ENCODE results near the gene POLDIP2.
A peak's percentile ranks its signal among the peaks of the same experiment; 100 is the strongest.

The POLDIP2 gene

GRCh38 chr17:28334666-28335200 lies 22.6 kb downstream of the POLDIP2 start:
- DNase-seq = no peak

GRCh38 chr17:28334171-28334570 lies 23.2 kb downstream of the POLDIP2 start:
- DNase-seq = no peak

- DNase-seq = no peak
These were observed 24.1 kb downstream of the POLDIP2 start for GRCh38 chr17:28333083-28333746.

GRCh38 chr17:28331891-28332420 lies 25.4 kb downstream of the POLDIP2 start:
- DNase-seq = no peak

DNA sequence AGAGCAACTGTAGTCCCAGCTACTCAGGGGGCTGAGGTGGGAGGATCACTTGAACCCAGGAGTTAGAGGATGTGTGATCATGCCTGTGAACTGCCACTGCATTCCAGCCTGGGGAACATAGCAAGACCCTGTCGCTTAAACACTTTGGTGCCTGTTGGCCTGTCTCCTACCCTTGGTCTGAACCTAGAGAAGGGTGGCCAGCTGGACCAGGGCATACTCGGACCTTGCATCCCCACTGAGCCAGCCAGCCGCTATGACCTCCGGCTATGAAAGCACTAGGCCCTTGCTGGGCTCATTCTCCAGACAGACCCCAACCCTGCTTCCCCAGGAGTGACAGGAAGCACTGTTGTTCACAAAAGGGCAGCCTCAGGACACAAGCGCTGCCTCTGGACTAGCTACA lies 26.7 kb downstream of the POLDIP2 start:
- no peak for DNase-seq

GRCh38 chr17:28328325-28328724 lies 29.0 kb downstream of the POLDIP2 start:
- no peak for DNase-seq

DNA sequence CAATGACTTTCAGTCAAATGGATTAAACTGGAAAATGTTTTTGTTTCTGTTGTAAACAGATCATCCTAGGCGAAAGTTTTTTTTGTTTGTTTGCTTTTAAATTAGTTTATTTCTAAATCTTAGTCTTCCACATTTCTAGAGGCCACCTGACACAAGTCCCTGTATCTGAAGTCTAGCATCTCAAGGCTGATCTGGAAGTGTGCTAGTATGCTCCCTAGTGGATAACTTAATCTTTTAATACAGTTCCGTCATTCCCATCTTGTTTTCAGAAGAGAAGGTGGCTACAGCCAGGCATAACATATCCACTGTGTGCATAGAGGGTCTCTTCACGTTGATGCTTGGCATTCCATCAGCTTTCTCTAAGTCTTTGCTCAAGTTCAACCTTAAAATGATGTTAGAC lies 29.6 kb downstream of the POLDIP2 start:
- DNase-seq = no peak

DNA sequence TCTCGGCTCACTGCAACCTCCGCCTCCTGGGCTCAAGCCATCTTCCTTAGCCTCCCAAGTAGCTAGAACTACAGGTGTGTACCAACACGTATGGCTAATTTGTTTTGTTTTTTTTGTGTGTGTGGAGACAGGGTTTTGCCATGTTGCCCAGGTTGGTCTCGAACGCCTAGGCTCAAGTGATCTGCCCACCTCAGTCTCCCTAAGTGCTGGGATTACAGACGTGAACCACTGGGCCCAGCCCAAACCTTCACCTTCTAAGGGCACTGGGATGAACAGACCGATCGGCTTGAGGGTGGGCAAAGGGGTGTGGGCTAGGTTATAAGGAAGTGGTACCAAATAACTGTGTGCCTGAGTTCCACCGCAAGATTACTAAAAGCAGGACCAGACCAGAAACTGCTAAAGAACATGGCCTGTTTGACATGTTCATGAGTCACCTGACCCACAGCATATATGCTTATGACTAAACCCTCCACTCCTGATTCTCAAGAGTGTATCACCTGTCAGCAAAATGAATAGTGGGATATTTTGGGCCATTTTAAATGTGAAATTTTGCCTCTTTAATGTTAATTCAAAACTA lies 30.2 kb downstream of the POLDIP2 start:
- no peak for DNase-seq

DNA sequence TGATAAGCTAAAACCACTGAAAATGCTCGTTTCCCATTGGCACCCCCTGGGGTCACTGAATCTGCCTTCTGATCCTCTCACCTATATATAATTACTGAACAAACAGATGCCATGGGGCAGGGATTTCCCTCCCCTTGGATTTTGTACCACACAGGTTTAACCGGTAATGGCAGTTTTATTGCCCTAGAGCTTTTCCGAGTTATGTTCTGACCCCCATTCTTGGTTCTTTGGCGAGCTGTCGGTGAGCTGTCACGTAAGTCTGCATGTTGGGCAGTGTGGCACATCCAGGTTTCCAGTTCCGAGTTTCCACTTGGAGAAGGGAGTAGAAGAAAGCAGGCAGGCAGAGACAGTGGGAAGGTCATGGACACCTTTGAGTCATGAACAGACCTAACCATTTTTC lies 31.2 kb downstream of the POLDIP2 start:
- DNase-seq = no peak

GRCh38 chr17:28325211-28325610 lies 32.1 kb downstream of the POLDIP2 start:
- DNase-seq = no peak

DNA sequence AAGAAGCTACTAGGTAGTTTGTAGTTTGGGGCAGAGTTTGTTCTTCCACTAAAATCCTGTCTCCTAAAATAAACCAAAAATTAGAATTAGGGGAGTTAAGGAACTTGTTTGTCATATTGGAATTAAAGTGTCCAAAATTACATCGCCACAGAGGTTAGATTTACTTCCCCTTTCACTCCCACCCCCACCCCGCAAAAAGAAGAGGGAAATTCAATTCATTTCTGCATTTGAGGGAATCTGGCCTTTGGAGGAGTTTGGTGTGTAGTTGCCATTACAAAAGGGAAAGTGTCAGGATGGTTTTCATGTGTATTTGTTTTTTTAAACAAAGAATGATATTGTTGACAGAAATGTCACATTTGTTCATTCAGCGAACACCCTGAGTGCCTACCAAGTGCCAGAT lies 32.5 kb downstream of the POLDIP2 start:
- no peak for DNase-seq

- no peak for DNase-seq
These were observed 33.0 kb downstream of the POLDIP2 start for GRCh38 chr17:28324267-28324745.

GRCh38 chr17:28320215-28321061 lies 36.9 kb downstream of the POLDIP2 start:
- no peak for DNase-seq

DNA sequence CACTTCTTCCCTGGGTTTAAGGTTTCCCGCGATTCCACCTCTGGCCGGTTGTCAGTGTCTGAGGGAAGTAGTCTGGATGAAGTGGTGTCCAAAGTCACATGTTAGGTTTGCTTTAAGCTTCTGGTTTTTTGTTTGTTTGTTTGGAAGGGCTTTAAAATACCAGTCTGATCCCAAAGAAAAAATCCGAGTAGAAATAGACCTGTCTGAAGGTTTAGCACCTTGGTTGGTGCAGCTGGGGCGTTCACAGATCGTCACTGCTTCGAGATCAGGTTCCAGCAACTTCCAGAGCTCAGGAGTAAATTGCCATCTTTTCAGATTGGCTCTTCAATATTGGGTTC lies 37.8 kb downstream of the POLDIP2 start:
- no peak for DNase-seq

DNA sequence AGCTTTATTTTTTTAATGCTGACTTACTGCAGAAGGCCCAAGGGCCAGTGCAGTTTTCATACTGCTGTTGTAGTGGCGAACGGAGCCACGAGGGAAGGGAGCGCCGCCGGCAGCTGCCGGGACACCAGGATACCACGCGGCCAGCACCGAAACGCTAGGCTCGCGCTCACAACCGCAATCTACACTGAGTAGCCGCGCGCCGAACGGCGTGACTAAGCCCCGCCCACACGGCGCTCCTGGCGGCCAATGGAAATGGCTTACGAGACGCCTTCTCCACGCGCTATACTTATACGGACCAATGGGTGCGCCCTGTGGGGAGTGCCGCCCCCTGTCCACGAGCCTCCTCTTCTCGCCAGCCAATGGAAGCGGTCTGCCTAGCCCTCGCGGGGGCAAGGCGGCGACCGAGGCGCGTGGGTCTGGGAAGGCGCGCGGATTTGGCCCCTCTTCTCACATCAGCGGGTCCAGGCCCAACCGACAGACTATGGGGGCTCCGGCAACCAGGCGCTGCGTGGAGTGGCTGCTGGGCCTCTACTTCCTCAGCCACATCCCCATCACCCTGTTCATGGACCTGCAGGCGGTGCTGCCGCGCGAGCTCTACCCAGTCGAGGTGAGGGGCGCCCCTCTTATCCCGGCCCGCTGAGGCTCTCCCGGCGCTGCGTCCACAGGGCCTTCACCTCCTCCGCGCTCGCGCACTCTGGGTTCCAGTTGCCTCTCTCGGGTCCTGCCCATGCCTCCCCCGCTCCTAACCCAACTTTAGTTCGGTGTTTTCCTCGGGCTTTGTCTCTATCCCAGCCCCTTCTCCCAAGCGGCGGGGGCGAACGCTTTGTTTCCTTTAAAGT lies 38.3 kb downstream of the POLDIP2 start, which contains the start of gene TMEM97:
Gene TMEM97, plus strand, starts transcription at position 442 of the 839 bp plus-strand sequence. Its CDS starts 40 bp downstream, at position 482.
- DNase-seq = peak; percentile 98

DNA sequence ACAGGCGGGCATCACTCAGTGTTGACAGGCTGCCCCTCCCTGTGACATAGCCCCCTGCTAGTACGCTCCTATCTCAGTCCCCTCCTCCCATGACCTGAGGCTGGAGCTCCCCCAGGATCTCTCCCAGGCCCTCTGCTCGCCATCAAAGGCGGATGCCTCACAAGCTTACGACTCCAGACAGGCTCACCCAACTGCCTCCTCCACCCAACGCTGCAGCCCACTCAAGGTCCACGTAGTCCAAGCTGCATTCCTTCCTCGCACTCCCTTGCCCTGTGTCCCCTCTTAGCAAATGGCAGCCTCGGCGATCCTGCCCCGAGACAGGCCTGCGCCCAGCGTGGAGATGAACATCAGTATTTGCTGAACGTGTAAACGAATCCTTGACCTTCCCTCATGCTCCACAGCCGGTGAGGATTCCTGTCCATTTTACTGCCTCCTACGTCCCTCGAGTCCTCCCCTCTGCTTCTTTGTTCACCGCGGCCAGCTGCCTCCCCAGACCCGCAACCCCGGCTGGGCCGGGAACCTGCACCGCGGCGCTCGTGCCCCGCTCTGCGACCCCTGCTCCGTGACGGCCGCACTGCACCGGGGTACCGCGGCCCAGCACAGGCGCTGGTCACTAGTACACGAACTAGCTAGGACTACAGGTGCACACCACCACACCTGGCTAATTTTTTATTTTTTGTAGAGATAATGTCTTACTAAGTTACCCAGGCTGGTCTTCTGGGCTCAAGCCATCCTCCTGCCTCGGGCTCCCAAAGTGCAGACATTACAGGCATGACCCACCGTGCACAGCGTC lies 39.2 kb downstream of the POLDIP2 start:
- DNase-seq = no peak

GRCh38 chr17:28317099-28317965 lies 40.0 kb downstream of the POLDIP2 start:
- DNase-seq = no peak

- no peak for DNase-seq
These were observed 41.3 kb downstream of the POLDIP2 start for GRCh38 chr17:28315846-28316705.

- DNase-seq = no peak
These were observed 43.5 kb downstream of the POLDIP2 start for GRCh38 chr17:28313841-28314240.

Data from NCI-H1105 treated with DMSO at 0.1 percent for 48 hours (cell line).